IMR-90 (cell line): ENCODE measurements around the gene MTIF3. TPM values are rescaled to one million over a fixed set of nuclear protein-coding genes. Genes with fewer than 3 reads are reported as not detected.

Experiments used
- ATAC-seq: fragments of 200-7000 bp; cut with Tn5 transposase; 2 replicates; pipeline ENCODE4 v1.9.1; 2020; ENCODE audit warnings: low read depth, mild to moderate bottlenecking, moderate library complexity
- BruUV-seq: library from RNA; stranded (reverse); fragments of 400-500 nt; replicated peaks from 2 replicates; lab custom pipeline; 2021; lab: Mats Ljungman, UMichigan
- CTCF ChIA-PET: fragments of 300-600 bp; formaldehyde crosslinking; extraction: SDS; loops from one replicate; lab custom pipeline; 2021; ENCODE audit warnings: antibody characterized with exemption; lab: Yijun Ruan, JAX
- POLR2A ChIA-PET: fragments of 300-600 bp; sonication (Branson Sonifier 250); formaldehyde crosslinking; loops from one replicate; lab custom pipeline; 2022; ENCODE audit warnings: antibody characterized with exemption; ENCODE audit not compliant: unreplicated experiment; lab: Charles Lee
- DNase-seq: peaks from one replicate; pipeline ENCODE4 v3.0.0; 2013
- H2AFZ ChIP-seq: replicated peaks from 2 replicates; pipeline ENCODE3; 2013; ENCODE audit warnings: low read length, mild to moderate bottlenecking; ENCODE audit not compliant: poor library complexity
- H2AK5ac ChIP-seq: 2 replicates; pipeline ENCODE4 v1.6.1; 2013; ENCODE audit warnings: low read depth, low read length, inconsistent platforms
- H2AK9ac ChIP-seq: replicated peaks from 2 replicates; pipeline ENCODE3; 2013; ENCODE audit warnings: mild to moderate bottlenecking, low read depth, low read length, moderate library complexity; ENCODE audit not compliant: poor library complexity
- H2BK120ac ChIP-seq: 2 replicates; pipeline ENCODE4 v1.6.1; 2013; ENCODE audit warnings: low read depth, low read length, inconsistent platforms
- H2BK15ac ChIP-seq: 3 replicates; pipeline ENCODE4 v1.6.1; 2013; ENCODE audit warnings: low read depth, low read length, inconsistent platforms
- H2BK20ac ChIP-seq: 2 replicates; pipeline ENCODE4 v1.6.1; 2013; ENCODE audit warnings: low read depth, mild to moderate bottlenecking, inconsistent platforms, low read length, moderate library complexity
- H2BK5ac ChIP-seq: 2 replicates; pipeline ENCODE4 v1.6.1; 2013; ENCODE audit warnings: mild to moderate bottlenecking, low read depth, low read length, inconsistent platforms; ENCODE audit not compliant: poor library complexity, severe bottlenecking
- H3K14ac ChIP-seq: replicated peaks from 2 replicates; pipeline ENCODE4 v1.6.1; 2013; ENCODE audit warnings: low read depth, low read length, inconsistent platforms
- H3K18ac ChIP-seq: 2 replicates; pipeline ENCODE4 v1.6.1; 2013; ENCODE audit warnings: low read depth, low read length, control low read depth
- H3K23ac ChIP-seq: 2 replicates; pipeline ENCODE4 v1.6.1; 2013; ENCODE audit warnings: low read depth, low read length, inconsistent platforms
- H3K27ac ChIP-seq: 2 replicates; pipeline ENCODE4 v1.5.1; 2013; ENCODE audit warnings: mild to moderate bottlenecking, control low read depth, low read length; ENCODE audit not compliant: insufficient read depth
- H3K27me3 ChIP-seq: 2 replicates; pipeline ENCODE4 v1.6.1; 2013; ENCODE audit warnings: low read length; ENCODE audit not compliant: control insufficient read depth, insufficient read depth
- H3K36me3 ChIP-seq: 2 replicates; pipeline ENCODE4 v1.6.1; 2013; ENCODE audit warnings: low read length, mixed read lengths; ENCODE audit not compliant: control insufficient read depth, insufficient read depth
- H3K4ac ChIP-seq: 2 replicates; pipeline ENCODE4 v1.6.1; 2013; ENCODE audit warnings: low read depth, low read length, inconsistent platforms
- H3K4me1 ChIP-seq: 2 replicates; pipeline ENCODE4 v1.6.1; 2013; ENCODE audit warnings: low read length, mixed read lengths; ENCODE audit not compliant: control insufficient read depth, insufficient read depth
- H3K4me2 ChIP-seq: 2 replicates; pipeline ENCODE4 v1.6.1; 2013; ENCODE audit warnings: low read depth, mild to moderate bottlenecking, control low read depth, low read length, moderate library complexity
- H3K4me3 ChIP-seq: 2 replicates; pipeline ENCODE4 v1.5.1; 2013; ENCODE audit warnings: low read depth, mild to moderate bottlenecking, control low read depth, low read length, moderate library complexity; ENCODE audit not compliant: insufficient read depth
- H3K56ac ChIP-seq: 2 replicates; pipeline ENCODE4 v1.6.1; 2013; ENCODE audit warnings: low read length, inconsistent platforms; ENCODE audit not compliant: insufficient read depth; ENCODE audit errors: extremely low read depth
- H3K79me1 ChIP-seq, 2 experiments: 2 replicates each; pipeline ENCODE4 v1.6.1; 2013; ENCODE audit warnings: low read length in 2 of 2, inconsistent platforms in 1 of 2, low read depth in 1 of 2
- H3K9ac ChIP-seq: 2 replicates; pipeline ENCODE4 v1.6.1; 2013; ENCODE audit warnings: low read depth, low read length, control low read depth
- H3K9me1 ChIP-seq: 2 replicates; pipeline ENCODE4 v1.6.1; 2013; ENCODE audit warnings: low read length, inconsistent platforms; ENCODE audit not compliant: insufficient read depth
- H3K9me3 ChIP-seq: 2 replicates; pipeline ENCODE4 v1.6.1; 2013; ENCODE audit warnings: low read length; ENCODE audit not compliant: control insufficient read depth, insufficient read depth
- H4K20me1 ChIP-seq: 2 replicates; pipeline ENCODE4 v1.6.1; 2013; ENCODE audit warnings: low read length, inconsistent platforms; ENCODE audit not compliant: insufficient read depth
- H4K5ac ChIP-seq: 2 replicates; pipeline ENCODE4 v1.6.1; 2013; ENCODE audit warnings: mild to moderate bottlenecking, low read depth, low read length, control low read depth
- H4K8ac ChIP-seq, 2 experiments: 2 replicates each; pipeline ENCODE4 v1.6.1; 2013; ENCODE audit warnings: low read depth in 2 of 2, low read length in 2 of 2, control low read depth in 1 of 2, inconsistent platforms in 1 of 2
- H4K91ac ChIP-seq: 2 replicates; pipeline ENCODE4 v1.6.1; 2013; ENCODE audit warnings: low read depth, low read length, inconsistent platforms; ENCODE audit not compliant: insufficient read depth
- BHLHE40 ChIP-seq: fragments of 150-350 bp; IDR thresholded peaks from 2 replicates; pipeline ENCODE4 v1.6.1; 2016; ENCODE audit warnings: mild to moderate bottlenecking, low read depth, low read length
- CHD1 ChIP-seq: IDR thresholded peaks from 2 replicates; pipeline ENCODE4 v1.6.1; 2012; ENCODE audit warnings: low read depth, low read length, improper control_type of control experiment
- MAZ ChIP-seq: IDR thresholded peaks from 2 replicates; pipeline ENCODE4 v1.6.1; 2012; ENCODE audit warnings: low read depth, mild to moderate bottlenecking, low read length, improper control_type of control experiment, moderate library complexity, borderline replicate concordance
- MXI1 ChIP-seq: IDR thresholded peaks from 2 replicates; pipeline ENCODE4 v1.6.1; 2012; ENCODE audit warnings: low read depth, mild to moderate bottlenecking, low read length, moderate library complexity, borderline replicate concordance
- WGBS, 2 experiments: methylation state at CpG; one replicate each; pipeline versions ENCODE4 v1.1.5 to v1.1.7; 2013; ENCODE audit warnings: missing lambda C conversion rate in 2 of 2; ENCODE audit not compliant: insufficient read length in 1 of 2; ENCODE audit errors: extremely low coverage in 2 of 2; 5-methylcytosine and 5-hydroxymethylcytosine counted together
- dilution Hi-C: fragments of 300-500 bp; cut with HindIII; formaldehyde crosslinking; loops from one replicate; pipeline ENCODE4 v1.14.3; 2018; ENCODE audit warnings: low sequenced_read_pairs; ENCODE audit not compliant: unreplicated experiment
- in situ Hi-C: fragments of 300-500 bp; cut with MboI; formaldehyde crosslinking; loops from 3 replicates; pipeline ENCODE4 v1.14.3; 2019; ENCODE audit warnings: low sequenced_read_pairs, inconsistent platforms, mixed read lengths
- intact Hi-C: fragments of 100-400 bp; cut with micrococcal nuclease; formaldehyde crosslinking; loops from 2 replicates; pipeline ENCODE4 v1.10.0; 2022
- polyA plus RNA-seq, 3 experiments: library from polyadenylated mRNA; depleted of rRNA; stranded (reverse); fragments of >200 nt; gene quantifications; 2 replicates each; pipeline ENCODE4 v1.2.3, GENCODE V29; 2012; ENCODE audit warnings: low replicate concordance in 1 of 3
- total RNA-seq: library from RNA; depleted of rRNA; stranded (reverse); fragments of >200 nt; gene quantifications from 2 replicates; pipeline ENCODE4 v1.2.3, GENCODE V29; 2012

The MTIF3 gene
- total and polyA plus RNA-seq, 2 of the 4 experiments (the other 2 are of a cell fraction), result 31.7 to 41.0 TPM

DNA sequence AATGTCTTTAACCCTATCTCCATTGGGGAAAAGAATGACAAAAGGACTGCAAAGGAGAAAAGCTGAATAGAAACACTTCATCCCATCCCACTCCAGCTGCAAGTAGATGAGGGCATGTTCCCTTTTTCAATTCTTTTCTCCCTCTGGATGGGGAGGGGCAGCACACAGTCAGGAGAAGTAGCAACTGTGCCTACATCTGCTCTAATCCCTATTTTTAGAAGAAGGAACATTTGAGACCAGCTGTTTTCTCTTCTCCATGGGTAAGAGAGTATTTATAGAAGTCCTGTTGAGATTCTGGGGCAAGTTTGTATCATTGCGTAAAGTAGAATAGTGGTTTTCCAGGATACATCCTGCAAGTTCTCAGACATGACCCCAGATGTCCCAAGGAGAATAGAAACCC is 35.2 kb downstream of the MTIF3 start:
- no peak overlapping the region for H2AK5ac ChIP-seq
- no peak overlapping the region for H3K14ac ChIP-seq
- no peak overlapping the region for H2BK5ac ChIP-seq
- H3K9ac ChIP-seq, result no peak overlapping the region
- no TSS peak for BruUV-seq
- no peaks in the 10 kb centered on the region for H3K4me1 ChIP-seq
- ATAC-seq, result no peak
- H2BK15ac ChIP-seq, result no peak overlapping the region
- H4K20me1 ChIP-seq, result no peaks in the 10 kb centered on the region
- WGBS, 2 experiments, result no CpG with 5 or more reads among the region's 1 CpG
- H2AK9ac ChIP-seq, result no peak overlapping the region
- ChIA-PET POLR2A (no interaction called here), CTCF (no interaction called here)
- no peak overlapping the region for H4K91ac ChIP-seq
- H3K23ac ChIP-seq, result no peak overlapping the region
- H3K56ac ChIP-seq, result no peak overlapping the region
- H2AFZ ChIP-seq, result no peak overlapping the region
- H4K8ac ChIP-seq, result no peak overlapping the region
- no peaks in the 10 kb centered on the region for H3K9me3 ChIP-seq
- in situ Hi-C loops, result no loop called here
- dilution Hi-C loops, result no loop called here
- H4K5ac ChIP-seq, result no peak overlapping the region
- TF ChIP-seq CHD1 (no peak), MXI1 (no peak), MAZ (no peak), BHLHE40 (no peak)
- H3K4ac ChIP-seq, result no peak overlapping the region
- H3K79me1 ChIP-seq, result no peaks in the 10 kb centered on the region
- no peaks in the 10 kb centered on the region for H3K9me1 ChIP-seq
- no peaks in the 10 kb centered on the region for H3K36me3 ChIP-seq
- no peak overlapping the region for H3K4me2 ChIP-seq
- intact Hi-C loops, result no loop called here
- H3K4me3 ChIP-seq, result no peak overlapping the region
- DNase-seq, result no peak
- no peak overlapping the region for H3K18ac ChIP-seq
- H3K27me3 ChIP-seq, result peaks cover 53% of the 10 kb centered on the region
- no peak overlapping the region for H2BK120ac ChIP-seq
- H3K27ac ChIP-seq, result no peak overlapping the region
- H2BK20ac ChIP-seq, result no peak overlapping the region
